AG10803 (cell line): ENCODE measurements around the gene FAM81A.
"Not testable (repeated sequence)": the region's sequence is repeated elsewhere in the genome, so short reads cannot be mapped to it uniquely, and the experiment has no call there.

Source experiments
- DNase-seq: peaks from one replicate; pipeline ENCODE4 v3.0.0; 2010; ENCODE audit warnings: low read depth
- H3K4me3 ChIP-seq: 2 replicates; pipeline ENCODE4 v1.5.1; 2011; ENCODE audit warnings: mild to moderate bottlenecking, low read length, control low read depth
- CTCF ChIP-seq: conservative IDR thresholded peaks from 2 replicates; pipeline ENCODE4 v1.5.1; 2011; ENCODE audit warnings: mild to moderate bottlenecking, low read length, control low read depth, inconsistent platforms

Gene FAM81A

DNA sequence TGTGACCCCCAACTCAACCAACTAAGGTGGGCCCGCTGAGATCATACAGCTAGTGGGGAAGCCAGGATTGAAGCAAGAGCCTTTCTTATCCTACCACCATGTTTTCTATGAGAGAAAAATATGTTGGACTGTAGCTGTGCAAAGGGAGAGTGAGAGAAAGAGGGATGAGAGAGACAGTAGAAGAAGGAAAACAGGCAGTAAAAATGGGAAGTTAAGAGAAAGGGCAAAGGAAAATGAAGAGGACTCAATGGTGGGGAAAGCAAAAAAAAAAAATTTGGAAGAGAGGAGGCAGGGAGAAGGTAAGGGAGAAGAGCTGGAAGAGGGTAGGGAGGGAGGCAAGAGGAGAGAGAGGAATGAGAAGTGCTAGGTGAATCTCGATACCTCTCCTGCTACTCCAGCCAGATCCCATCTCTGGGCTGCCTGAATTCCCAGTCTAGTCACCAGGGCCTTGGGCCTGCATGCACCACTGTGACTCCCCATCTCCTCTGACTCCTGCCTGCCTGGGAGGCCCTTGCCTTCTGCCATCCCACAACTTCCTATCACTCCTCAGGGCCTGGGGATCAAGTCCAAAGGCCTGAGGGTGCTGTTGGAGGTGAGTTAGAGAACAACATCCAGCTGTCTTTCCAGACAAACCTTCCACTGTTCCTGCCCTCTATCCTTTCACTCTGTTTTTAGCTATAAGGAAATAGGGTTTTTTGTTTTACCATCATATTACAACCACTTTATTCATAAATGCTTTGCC lies 15.7 kb downstream of the FAM81A start:
- DNase-seq = no peak
- no peak for TF ChIP-seq CTCF
- no peak overlapping the region for H3K4me3 ChIP-seq

DNA sequence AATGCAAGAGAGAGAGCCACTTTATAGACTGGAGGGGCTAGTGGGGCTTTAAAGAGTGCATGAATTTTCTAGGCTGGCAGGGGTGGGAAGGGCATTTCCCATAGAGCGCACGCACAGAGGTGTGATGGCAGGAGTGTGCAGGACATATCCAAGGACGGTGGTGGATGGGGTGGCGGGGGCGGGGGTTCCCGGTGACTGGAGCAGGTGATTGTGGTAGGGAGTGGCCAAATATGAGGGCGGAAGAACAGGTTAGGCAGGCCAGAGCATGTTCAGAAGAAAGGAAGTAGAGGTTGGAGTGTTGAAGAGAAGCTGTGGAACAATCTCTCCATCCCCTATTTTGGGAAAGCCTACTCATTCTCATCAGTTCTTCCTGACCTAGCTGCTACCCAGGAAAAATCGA lies 18.1 kb downstream of the FAM81A start:
- TF ChIP-seq CTCF = no peak
- H3K4me3 ChIP-seq = no peak overlapping the region
- DNase-seq = no peak

DNA sequence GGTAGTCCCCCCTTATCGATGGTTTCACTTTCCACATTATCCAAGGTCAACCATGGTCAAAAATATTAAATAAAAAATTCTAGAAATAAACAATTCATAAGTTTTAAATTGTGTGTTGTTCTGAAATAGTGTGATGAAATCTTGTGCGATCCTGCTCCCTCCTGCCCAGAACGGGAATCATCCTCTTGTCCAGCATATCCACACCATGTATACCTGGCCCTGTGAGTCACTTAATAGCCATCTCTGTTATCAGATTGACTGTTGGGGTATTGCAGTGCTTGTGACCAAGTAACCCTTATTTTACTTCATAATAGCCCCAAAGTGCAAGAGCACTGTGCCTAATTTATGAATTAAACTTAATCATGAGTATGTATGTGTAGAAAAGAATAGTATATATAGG lies 19.1 kb downstream of the FAM81A start:
- H3K4me3 ChIP-seq = no peak overlapping the region
- no peak for DNase-seq
- TF ChIP-seq CTCF = no peak

DNA sequence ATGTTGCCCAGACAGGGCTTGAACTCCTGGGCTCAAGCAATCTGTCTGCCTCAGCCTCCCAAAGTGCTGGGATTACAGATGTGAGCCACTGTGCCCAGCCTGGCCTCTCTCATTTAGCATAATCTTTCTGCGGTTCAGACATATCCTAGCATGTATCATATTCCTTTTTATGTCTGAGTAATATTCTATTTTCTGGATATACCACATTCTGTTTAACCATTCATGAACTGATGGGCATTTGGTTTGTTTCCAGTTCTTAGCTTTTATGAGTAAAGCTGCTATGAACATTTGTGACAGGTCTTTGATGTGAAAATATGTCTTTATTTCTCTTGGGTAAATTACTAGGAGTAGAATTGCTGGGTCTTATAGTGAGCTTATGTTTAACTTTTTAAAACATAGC lies 23.5 kb downstream of the FAM81A start:
- no peak overlapping the region for H3K4me3 ChIP-seq
- no peak for TF ChIP-seq CTCF
- no peak for DNase-seq

DNA sequence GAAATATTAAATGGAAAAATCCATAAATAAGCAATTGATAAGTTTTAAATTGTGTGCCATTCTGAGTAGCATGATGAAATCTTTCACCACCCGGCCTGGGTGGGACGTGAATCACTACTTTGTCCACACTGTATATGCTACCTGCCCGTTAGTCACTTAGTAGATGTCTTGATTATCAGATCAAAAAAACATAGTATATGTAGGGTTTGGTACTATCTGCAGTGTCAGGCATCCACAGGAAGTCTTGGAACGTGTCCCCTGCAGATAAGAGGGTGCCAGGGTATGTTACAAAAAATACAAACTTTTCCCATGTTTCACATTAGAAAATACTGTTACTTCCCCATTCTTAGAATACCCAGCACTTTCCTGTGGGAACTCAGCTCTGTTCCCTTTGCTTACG lies 35.2 kb downstream of the FAM81A start:
- no peak overlapping the region for H3K4me3 ChIP-seq
- no peak for TF ChIP-seq CTCF
- DNase-seq = no peak

DNA sequence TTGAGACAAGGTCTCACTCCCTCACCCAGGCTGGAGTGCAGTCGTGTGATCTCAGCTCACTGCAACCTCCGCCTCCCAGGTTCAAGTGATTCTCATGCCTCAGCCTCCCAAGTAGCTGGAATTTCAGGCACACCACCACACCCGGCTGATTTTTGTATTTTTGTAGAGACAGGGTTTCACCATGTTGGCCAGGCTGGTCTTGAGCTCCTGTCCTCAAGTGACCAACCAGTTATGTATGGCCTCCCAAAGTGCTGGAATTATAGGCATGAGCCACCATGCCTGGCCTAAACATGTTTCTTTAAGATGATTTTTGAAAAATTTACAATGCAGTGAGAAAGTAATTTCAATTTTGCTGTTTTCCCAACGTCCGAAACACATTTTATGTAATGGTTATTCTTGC lies 37.2 kb downstream of the FAM81A start:
- not testable (repeated sequence) for H3K4me3 ChIP-seq, DNase-seq

GRCh38 chr15:59484399-59484798 lies 46.4 kb downstream of the FAM81A start:
- DNase-seq = no peak
- TF ChIP-seq CTCF = no peak
- no peak overlapping the region for H3K4me3 ChIP-seq
